ENCODE data around the gene POU2F1.

POU2F1 gene

DNA sequence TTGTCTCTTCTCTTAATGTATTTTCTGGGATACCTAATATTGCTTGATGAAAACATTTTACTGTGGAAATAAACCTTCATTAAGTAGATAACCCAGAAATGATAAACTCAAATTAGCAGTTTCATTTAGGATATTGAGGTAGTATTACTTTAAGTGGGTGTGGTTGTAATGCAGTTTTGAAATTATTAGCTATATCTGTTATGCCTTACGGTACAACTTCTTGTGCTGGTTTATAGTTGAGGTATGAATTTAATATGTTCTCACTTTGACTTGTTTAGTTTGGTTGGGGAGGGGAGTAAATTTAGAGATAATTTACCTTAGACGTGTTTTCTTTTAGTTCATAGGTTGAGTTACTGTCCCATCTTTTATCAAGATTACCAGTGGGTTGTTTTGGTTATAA is 111.0 kb downstream of the POU2F1 start:
- no peak overlapping the region for H3K4me3 ChIP-seq (ENCODE audit: control insufficient read depth, low read depth, low read length)
- TF ChIP-seq, protein P1, sequence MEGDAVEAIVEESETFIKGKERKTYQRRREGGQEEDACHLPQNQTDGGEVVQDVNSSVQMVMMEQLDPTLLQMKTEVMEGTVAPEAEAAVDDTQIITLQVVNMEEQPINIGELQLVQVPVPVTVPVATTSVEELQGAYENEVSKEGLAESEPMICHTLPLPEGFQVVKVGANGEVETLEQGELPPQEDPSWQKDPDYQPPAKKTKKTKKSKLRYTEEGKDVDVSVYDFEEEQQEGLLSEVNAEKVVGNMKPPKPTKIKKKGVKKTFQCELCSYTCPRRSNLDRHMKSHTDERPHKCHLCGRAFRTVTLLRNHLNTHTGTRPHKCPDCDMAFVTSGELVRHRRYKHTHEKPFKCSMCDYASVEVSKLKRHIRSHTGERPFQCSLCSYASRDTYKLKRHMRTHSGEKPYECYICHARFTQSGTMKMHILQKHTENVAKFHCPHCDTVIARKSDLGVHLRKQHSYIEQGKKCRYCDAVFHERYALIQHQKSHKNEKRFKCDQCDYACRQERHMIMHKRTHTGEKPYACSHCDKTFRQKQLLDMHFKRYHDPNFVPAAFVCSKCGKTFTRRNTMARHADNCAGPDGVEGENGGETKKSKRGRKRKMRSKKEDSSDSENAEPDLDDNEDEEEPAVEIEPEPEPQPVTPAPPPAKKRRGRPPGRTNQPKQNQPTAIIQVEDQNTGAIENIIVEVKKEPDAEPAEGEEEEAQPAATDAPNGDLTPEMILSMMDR (conservative IDR thresholded peaks at IDR 0.05; ENCODE audit: control insufficient read depth, insufficient read depth, low read depth, low read length) = no peak

DNA sequence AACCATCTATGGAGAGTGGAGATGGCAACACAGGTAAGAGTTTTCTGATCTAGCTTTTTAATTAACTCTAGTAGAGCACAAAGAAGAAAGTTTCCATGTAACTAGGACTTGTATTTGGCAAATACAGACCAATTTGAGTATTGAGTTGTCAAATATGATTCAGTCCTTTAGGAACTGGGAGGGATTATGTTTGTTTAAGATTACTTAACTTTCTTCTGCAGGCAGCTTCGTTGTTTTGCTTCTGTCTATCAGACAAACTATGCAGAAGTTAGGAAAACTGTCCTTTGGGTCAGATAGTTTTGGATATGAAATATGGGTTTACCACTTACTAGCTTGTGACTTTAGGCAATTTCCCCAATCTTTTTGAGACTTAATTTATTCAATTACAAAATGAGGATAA is 111.8 kb downstream of the POU2F1 start:
- TF ChIP-seq, protein P1 (conservative IDR thresholded peaks at IDR 0.05; ENCODE audit: control insufficient read depth, insufficient read depth, low read depth, low read length) = no peak
- DNase-seq (ENCODE audit: low read depth) = peak; percentile 30
- no peak overlapping the region for H3K4me3 ChIP-seq (ENCODE audit: control insufficient read depth, low read depth, low read length)

More for the DNA sequence above, 111.0 kb downstream of the POU2F1 start:
- DNase-seq (ENCODE audit: low read depth) = no peak

DNA sequence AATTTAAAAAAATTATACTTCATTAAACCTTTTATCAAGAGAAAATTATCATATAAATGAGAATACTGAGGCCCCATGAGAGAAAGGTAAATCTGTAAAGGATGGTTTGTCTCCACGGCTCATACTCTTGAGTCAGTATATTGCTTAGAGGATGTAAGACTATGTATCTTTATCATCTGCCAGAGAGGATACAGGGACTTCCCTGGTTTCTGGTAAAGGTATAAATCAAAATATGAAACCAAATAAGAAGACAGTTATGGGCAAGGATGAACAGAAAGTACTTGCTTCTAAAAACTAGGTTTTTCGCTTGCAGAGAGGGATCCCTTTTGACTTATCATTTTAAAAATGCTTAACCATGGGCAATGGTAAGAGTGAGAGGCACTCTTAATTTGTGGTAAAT is 112.4 kb downstream of the POU2F1 start:
- no peak overlapping the region for H3K4me3 ChIP-seq (ENCODE audit: control insufficient read depth, low read depth, low read length)
- TF ChIP-seq, protein P1 (conservative IDR thresholded peaks at IDR 0.05; ENCODE audit: control insufficient read depth, insufficient read depth, low read depth, low read length) = no peak
- DNase-seq (ENCODE audit: low read depth) = no peak

DNA sequence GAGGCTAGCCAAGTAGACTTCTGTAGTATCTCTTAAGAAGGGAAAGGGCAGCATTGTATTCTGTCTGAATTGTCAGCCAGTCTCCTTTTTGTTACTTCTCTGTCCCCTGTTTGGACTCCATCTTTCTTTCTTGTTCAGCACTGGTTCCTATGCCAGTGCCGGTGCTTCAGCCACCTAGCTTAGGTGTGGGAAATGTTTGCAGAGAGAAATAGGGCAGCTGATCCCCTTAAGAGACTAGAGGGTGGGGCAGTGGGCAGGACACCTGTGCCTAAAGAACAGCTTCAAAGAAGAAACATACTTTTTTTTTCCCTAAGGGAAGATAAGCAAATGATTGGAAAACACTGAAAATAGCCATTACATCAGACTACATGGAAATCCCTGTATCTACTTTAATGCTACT is 113.0 kb downstream of the POU2F1 start:
- DNase-seq (ENCODE audit: low read depth) = no peak
- no peak overlapping the region for H3K4me3 ChIP-seq (ENCODE audit: control insufficient read depth, low read depth, low read length)
- TF ChIP-seq, protein P1 (conservative IDR thresholded peaks at IDR 0.05; ENCODE audit: control insufficient read depth, insufficient read depth, low read depth, low read length) = no peak

DNA sequence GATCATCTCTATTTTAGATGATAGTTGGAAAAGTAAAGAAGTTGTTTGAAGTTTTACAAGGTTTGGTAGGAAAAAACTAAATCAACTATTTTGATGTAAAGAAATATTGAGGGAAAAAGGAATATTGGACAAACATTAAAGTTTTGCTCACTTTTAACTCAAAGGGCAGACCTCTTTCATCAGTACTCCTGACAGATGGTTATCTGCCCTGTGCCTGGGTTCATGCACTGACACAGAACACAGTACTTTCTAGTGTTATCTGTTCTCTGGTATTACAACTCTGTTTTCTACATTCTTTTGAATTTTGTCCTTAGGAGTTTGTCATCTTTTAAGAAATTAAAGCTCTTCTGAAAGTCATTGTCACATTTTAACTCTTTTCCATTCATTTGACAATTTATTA is 118.7 kb downstream of the POU2F1 start:
- TF ChIP-seq, protein P1 (conservative IDR thresholded peaks at IDR 0.05; ENCODE audit: control insufficient read depth, insufficient read depth, low read depth, low read length) = no peak
- H3K4me3 ChIP-seq (ENCODE audit: control insufficient read depth, low read depth, low read length) = no peak overlapping the region
- no peak for DNase-seq (ENCODE audit: low read depth)

DNA sequence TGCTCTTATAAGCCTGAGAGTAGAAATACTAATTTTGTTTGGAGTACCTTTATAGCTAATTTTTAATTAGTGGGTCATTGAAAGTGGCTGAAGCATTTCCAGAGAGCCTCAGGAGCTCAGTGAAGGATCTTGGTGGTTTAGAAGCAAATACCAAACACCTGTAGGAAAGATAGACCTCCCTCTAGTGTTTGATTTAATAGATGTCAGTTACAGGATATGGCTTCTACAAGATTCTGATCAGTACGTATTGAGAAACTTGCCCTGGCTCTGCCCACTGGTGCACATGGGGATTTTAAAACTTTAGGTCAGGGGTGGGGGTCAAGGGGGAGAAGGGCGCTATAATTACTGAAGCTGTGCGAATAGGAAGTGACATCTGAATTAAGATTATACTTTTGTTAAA is 122.2 kb downstream of the POU2F1 start:
- TF ChIP-seq, protein P1 (conservative IDR thresholded peaks at IDR 0.05; ENCODE audit: control insufficient read depth, insufficient read depth, low read depth, low read length) = no peak
- H3K4me3 ChIP-seq (ENCODE audit: control insufficient read depth, low read depth, low read length) = no peak overlapping the region
- DNase-seq (ENCODE audit: low read depth) = no peak

DNA sequence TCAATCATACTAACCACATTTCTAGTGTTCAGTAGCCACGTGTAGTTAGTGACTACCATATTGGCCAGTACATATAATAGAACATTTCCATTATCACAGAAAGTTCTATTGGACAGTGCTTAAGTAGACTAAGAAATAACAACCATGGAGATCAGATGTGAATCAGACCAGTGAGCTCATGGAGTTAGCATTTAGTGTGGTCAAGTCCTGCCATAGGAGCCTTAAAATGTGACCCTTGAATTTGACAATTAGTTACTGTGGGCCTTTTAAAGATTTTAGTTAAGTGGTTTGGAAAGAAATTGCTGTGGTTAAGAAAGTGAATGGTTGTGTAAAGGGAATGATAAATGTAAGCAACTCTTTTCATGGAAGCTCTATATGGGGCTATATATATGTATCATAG is 123.4 kb downstream of the POU2F1 start:
- H3K4me3 ChIP-seq (ENCODE audit: control insufficient read depth, low read depth, low read length) = no peak overlapping the region
- TF ChIP-seq, protein P1 (conservative IDR thresholded peaks at IDR 0.05; ENCODE audit: control insufficient read depth, insufficient read depth, low read depth, low read length) = no peak
- peak; percentile 43 for DNase-seq (ENCODE audit: low read depth)
